H1 (cell line): ENCODE data around the gene SLC38A10. TPM values are rescaled to one million over a fixed set of nuclear protein-coding genes. Genes with fewer than 3 reads are reported as not detected.
A peak's percentile ranks its signal among the peaks of the same experiment; 100 is the strongest.

Experiments
- CHD1 ChIP-seq: IDR thresholded peaks from 2 replicates; pipeline ENCODE4 v1.6.1; 2012; ENCODE audit warnings: low read depth, low read length, improper control_type of control experiment
- CTBP2 ChIP-seq: IDR thresholded peaks from 2 replicates; pipeline ENCODE4 v1.7.0; 2011; ENCODE audit warnings: borderline replicate concordance, mild to moderate bottlenecking, moderate library complexity, mixed read lengths, low read length; ENCODE audit not compliant: insufficient read depth, insufficient read length
- PHF8 ChIP-seq: fragments of 200-600 bp; sonication (generic); conservative IDR thresholded peaks from 2 replicates; pipeline ENCODE4 v1.7.1; 2012; ENCODE audit warnings: low read depth, mild to moderate bottlenecking, inconsistent platforms, low read length, moderate library complexity
- POU5F1 ChIP-seq: IDR thresholded peaks from 2 replicates; pipeline ENCODE4 v1.6.1; 2011; ENCODE audit warnings: low read depth, mild to moderate bottlenecking, low read length, moderate library complexity
- RAD21 ChIP-seq, 2 experiments: IDR thresholded peaks in 1 of 2; conservative IDR thresholded peaks in 1 of 2; 2 replicates each; pipeline ENCODE4 v1.6.1; 2011; ENCODE audit warnings: low read depth in 2 of 2, low read length in 2 of 2, improper control_type of control experiment in 1 of 2, inconsistent platforms in 1 of 2, mild to moderate bottlenecking in 1 of 2, moderate library complexity in 1 of 2
- TEAD4 ChIP-seq: IDR thresholded peaks from 2 replicates; pipeline ENCODE4 v1.6.1; 2012; ENCODE audit warnings: low read depth, low read length, inconsistent platforms, mixed read lengths
- polyA plus RNA-seq, 7 experiments: library from polyadenylated mRNA; depleted of rRNA in 3 of 7; stranded (reverse) in 5 of 7; unstranded in 2 of 7; fragments of >200 nt in 5 of 7; fragments of 200-250 nt in 2 of 7; gene quantifications; 1 replicate in 5 of 7; 2 replicates in 1 of 7; 4 replicates in 1 of 7; pipeline versions ENCODE4 v1.2.1 to v1.2.3, GENCODE V29; 2011 to 2013; ENCODE audit warnings: missing spikeins in 2 of 7, mixed read lengths in 2 of 7
- total RNA-seq: library from RNA; stranded (reverse); fragmentation: NEBNext Ultra II Directional; extraction: Animal tissue kit (Norgen Biotek cat#: 25700); gene quantifications from 2 replicates; pipeline ENCODE4 v1.2.1, GENCODE V29; 2021

SLC38A10 gene
- total and polyA plus RNA-seq, 2 of the 8 experiments (the other 6 are each of a cell fraction or from before 2014, with no cell fraction given), result 26.4 to 41.0 TPM

GRCh38 chr17:81238815-81239713 is 56.0 kb downstream of the SLC38A10 start, which contains the start of the genes NDUFAF8 and TEPSIN (continued):
- TF ChIP-seq TEAD4, result no peak
- TF ChIP-seq CHD1, result no peak
- no peak for TF ChIP-seq POU5F1
- TF ChIP-seq RAD21 (IDR thresholded peaks at IDR 0.05 in 1 of 2, conservative IDR thresholded peaks at IDR 0.05 in 1 of 2; ENCODE audit: low read depth in 2 of 2, low read length in 2 of 2), result no peak
- peak; percentile 75 for TF ChIP-seq PHF8
- no peak for TF ChIP-seq CTBP2
